Fibroblast of skin of scalp (primary cell): Measurements from ENCODE around the gene MME. TPM values are rescaled to one million over a fixed set of nuclear protein-coding genes. Genes with fewer than 3 reads are reported as not detected.

Experiments used
- DNase-seq: peaks from one replicate; pipeline ENCODE4 v3.0.0-alpha.2; 2013
- polyA plus RNA-seq, 2 experiments: library from polyadenylated mRNA; unstranded; fragments of 120-200 nt; gene quantifications; one replicate each; pipeline ENCODE4 v1.2.1, GENCODE V29; 2013; ENCODE audit not compliant: insufficient read length in 2 of 2

Gene MME
- 40.4 TPM for polyA plus RNA-seq (2013, experiment 1 of 2; ENCODE audit: insufficient read length)
- 41.0 TPM for polyA plus RNA-seq (2013, experiment 2 of 2; ENCODE audit: insufficient read length)

- DNase-seq = peak; percentile 70
Measured at GRCh38 chr3:155079746-155080487, at the start of gene MME. MME (plus strand) TSS chr3:155080319; CDS start chr3:155084168, 3,849 bp downstream.

- peak; percentile 54 for DNase-seq
Measured at GRCh38 chr3:155031186-155031585, 48.9 kb upstream of the MME start.

- DNase-seq = peak; percentile 78
Measured at GRCh38 chr3:155032918-155033317, 47.2 kb upstream of the MME start.

GRCh38 chr3:155034786-155035185, 45.3 kb upstream of the MME start:
- DNase-seq = no peak

- DNase-seq = no peak
Measured at GRCh38 chr3:155035553-155035952, 44.6 kb upstream of the MME start.

- DNase-seq = no peak
Measured at GRCh38 chr3:155037508-155038202, 42.5 kb upstream of the MME start.

- no peak for DNase-seq
Measured at GRCh38 chr3:155038203-155038554, 41.9 kb upstream of the MME start.

GRCh38 chr3:155046935-155047334, 33.2 kb upstream of the MME start:
- DNase-seq = no peak

DNA sequence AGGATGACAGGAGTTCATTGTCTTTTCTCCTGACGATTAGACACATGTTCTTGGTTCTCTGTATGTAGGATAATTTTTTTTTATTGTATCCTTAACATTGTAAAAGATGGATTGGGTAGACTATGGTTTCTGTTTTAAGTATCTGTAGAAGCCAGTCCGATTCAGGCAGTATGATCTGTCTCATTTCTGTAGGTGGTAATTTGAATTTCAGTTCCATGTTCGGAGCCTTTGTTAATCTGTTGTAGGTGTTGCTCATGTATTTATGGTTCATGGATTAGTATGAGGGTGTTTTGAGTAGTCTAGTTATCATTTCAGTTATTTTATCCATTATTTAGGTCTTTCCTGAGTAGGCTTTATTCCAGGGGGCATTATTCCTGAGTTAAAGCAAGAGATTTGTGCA, 32.4 kb upstream of the MME start:
- no peak for DNase-seq

GRCh38 chr3:155049959-155050358, 30.2 kb upstream of the MME start:
- DNase-seq = no peak

- DNase-seq = no peak
Measured at GRCh38 chr3:155052470-155052869, 27.6 kb upstream of the MME start.

GRCh38 chr3:155053756-155054155, 26.4 kb upstream of the MME start:
- no peak for DNase-seq

DNA sequence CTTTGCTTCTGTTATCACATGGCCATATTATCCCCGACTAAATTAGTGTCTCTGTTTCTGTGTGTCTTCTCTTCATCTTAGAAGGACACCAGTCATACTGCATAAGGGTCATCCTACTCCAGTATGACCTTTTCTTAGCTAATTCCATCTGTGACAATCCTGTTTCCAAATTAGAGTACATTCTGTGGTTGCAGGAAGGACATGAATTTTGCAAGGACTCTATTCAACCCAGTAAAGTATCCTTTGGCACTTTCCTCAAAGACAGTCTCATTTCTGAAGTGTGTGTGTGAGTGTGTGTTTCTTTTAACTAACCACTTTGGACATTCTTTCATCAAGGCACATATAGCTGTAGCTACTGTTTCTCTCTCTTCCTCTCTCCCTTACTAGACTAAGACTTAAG, 15.2 kb upstream of the MME start:
- no peak for DNase-seq

DNA sequence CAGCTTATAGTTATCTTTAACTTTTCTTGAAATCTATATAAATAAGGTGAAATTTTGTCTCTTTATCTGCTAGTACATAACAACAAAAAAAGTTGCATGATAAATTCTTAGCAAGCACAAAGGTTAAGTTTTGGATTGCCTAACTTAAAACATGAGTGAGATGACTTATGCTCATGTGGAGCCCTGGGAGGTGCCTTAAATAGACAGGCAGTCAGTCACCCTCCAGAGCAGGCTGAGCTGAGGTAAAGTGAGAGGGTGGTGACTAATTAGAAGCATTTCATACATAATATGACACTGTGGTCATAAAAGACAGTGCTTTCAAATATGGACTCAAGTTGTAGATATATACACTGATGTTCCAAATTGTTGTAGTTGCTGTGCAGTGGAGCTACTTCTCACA, 14.6 kb upstream of the MME start:
- peak; percentile 85 for DNase-seq

DNA sequence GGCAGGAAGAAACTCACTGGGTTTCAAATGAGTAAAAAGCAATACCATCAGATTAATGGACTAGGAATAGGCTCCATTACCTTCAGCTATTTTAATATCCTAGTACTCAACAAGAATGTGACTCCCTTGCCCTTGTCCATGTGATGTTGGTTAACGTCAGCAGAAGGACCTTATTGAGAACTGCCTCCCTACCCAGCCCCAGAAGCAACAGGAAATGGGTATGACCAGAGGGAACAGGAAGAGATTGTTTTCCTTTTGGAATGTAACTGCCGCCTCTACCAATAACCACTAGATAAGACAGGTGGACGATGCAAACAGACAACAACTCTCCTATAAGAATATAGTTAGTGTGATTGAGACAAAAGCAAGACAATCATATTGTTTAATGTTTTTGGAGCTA, 10.4 kb upstream of the MME start:
- no peak for DNase-seq

GRCh38 chr3:155070316-155070715, 9.8 kb upstream of the MME start:
- DNase-seq = no peak

GRCh38 chr3:155070932-155071387, 9.2 kb upstream of the MME start:
- peak; percentile 95 for DNase-seq

GRCh38 chr3:155075200-155075599, 4.9 kb upstream of the MME start:
- no peak for DNase-seq

DNA sequence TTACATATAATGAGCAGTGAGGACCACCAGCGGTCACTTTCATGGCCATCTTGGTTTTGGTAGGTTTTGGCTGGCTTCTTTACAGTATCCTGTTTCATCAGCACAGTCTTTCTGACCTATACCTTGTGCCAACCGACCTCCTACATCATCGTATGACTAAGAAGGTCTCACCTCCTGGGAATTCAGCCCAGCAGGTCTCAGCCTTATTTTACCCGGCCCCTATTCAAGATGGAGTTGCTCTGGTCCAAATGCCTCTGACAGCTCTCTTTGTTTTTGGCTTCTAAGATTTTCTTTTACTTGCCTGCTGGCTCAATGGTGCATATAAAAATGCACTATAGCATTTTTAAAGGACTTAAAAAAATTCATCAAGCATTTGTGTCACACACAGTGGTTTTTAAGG, 3.2 kb upstream of the MME start:
- DNase-seq = no peak

- peak; percentile 15 for DNase-seq
Measured at GRCh38 chr3:155078711-155079467, 1.2 kb upstream of the MME start.

- DNase-seq = peak; percentile 60
Measured at GRCh38 chr3:155079468-155079745, 712 bp upstream of the MME start.

DNA sequence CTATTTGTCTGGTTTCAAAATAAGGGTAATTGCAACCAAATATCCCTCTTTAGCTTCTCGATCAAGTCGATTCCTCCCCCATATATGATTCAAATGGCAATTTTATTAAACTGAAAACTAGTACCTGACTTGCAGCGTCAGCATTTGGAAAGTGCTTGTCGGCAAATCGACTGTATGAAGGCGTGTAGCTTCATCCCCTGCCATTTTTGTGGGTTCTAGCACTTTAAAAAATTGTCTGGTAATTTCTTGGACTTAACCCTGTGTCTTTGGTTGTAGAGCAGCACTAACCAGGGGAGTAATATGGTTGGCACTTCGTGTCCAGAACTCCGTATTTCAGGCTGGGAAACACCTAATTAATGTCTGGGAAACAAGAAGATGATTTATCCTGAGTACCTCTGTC, 573 bp downstream of the MME start:
- DNase-seq = no peak

DNA sequence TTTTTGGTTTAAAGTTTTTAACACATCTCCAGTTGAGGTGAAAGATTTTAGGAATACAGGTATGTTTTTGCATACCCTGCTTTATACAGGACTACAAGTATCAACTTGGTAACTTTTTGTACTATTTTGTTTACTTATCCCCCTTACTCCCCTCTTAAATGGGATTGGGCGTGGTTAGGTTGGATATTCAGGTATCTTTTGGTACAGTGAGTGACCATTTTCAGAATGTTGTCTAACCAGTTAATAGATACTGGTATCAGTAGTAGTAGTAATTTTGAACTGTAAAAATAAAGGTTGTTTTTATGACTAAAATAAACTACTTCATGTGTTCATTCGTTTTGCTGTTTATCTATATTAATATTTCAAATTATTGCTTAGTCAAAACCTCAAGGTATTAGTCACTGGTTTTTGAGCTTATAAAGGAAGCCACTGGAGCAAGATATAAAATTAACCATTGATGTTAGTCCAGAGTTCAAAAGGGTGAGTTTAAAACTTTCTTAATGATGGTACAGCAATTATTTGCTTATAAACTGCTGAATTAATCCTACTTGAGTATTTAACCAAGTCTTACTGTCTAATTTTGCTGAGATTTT, 3.3 kb downstream of the MME start:
- no peak for DNase-seq
